Activated CD4-positive, alpha-beta memory T cell treated with anti-CD3 and anti-CD28 coated beads for 36 hours (primary cell): ENCODE results near the gene MAP1LC3B2. TPM values are rescaled to one million over a fixed set of nuclear protein-coding genes. Genes with fewer than 3 reads are reported as not detected.

ENCODE experiments used
- total RNA-seq, 2 experiments: library from RNA; stranded (reverse); gene quantifications; one replicate each; pipeline ENCODE4 v1.2.3, GENCODE V29; 2021

Gene MAP1LC3B2
- total RNA-seq, 2 experiments from 2014 or later: 0.78 to 1.2 TPM

Other genes with a start within 250 kb of the MAP1LC3B2 start
- gene SPRING1, start 178.7 kb downstream of the MAP1LC3B2 start, total RNA-seq: 10 to 100 TPM; 20.9 to 24.3 TPM
- 10 to 100 TPM; 15.8 to 15.9 TPM for gene RNFT2, start 178.9 kb downstream of the MAP1LC3B2 start, total RNA-seq